H9 (cell line): Measurements from ENCODE around the gene SCFD2. TPM values are rescaled to one million over a fixed set of nuclear protein-coding genes. Genes with fewer than 3 reads are reported as not detected.

ENCODE experiments used
- DNase-seq: peaks from one replicate; pipeline ENCODE4 v3.0.0-alpha.2; 2017
- H2AFZ ChIP-seq: one replicate; pipeline ENCODE4 v1.6.1; 2013; ENCODE audit warnings: mild to moderate bottlenecking, low read length, control low read depth, moderate library complexity
- H2AK5ac ChIP-seq: 2 replicates; pipeline ENCODE4 v1.6.1; 2013; ENCODE audit warnings: low read length, control low read depth, mixed read lengths; ENCODE audit not compliant: insufficient read length
- H2BK120ac ChIP-seq: one replicate; pipeline ENCODE4 v1.6.1; 2013; ENCODE audit warnings: low read depth, mild to moderate bottlenecking, low read length, control low read depth, inconsistent platforms; ENCODE audit not compliant: poor library complexity, severe bottlenecking
- H2BK12ac ChIP-seq: 2 replicates; pipeline ENCODE4 v1.6.1; 2013; ENCODE audit warnings: low read length, control low read depth, mixed read lengths, low read depth; ENCODE audit not compliant: insufficient read length
- H2BK15ac ChIP-seq: 2 replicates; pipeline ENCODE4 v1.6.1; 2013; ENCODE audit warnings: low read depth, low read length, control low read depth
- H2BK20ac ChIP-seq: one replicate; pipeline ENCODE4 v1.6.1; 2013; ENCODE audit warnings: low read depth, mild to moderate bottlenecking, low read length, control low read depth, inconsistent platforms; ENCODE audit not compliant: poor library complexity, severe bottlenecking
- H2BK5ac ChIP-seq: 2 replicates; pipeline ENCODE4 v1.6.1; 2013; ENCODE audit warnings: low read length, control low read depth, mixed read lengths; ENCODE audit not compliant: insufficient read length
- H3K14ac ChIP-seq: 2 replicates; pipeline ENCODE4 v1.6.1; 2013; ENCODE audit warnings: low read length, control low read depth; ENCODE audit not compliant: insufficient read depth
- H3K18ac ChIP-seq: 2 replicates; pipeline ENCODE4 v1.6.1; 2013; ENCODE audit warnings: low read depth, mild to moderate bottlenecking, mixed read lengths, low read length, control low read depth; ENCODE audit not compliant: insufficient read length
- H3K23ac ChIP-seq: 2 replicates; pipeline ENCODE4 v1.6.1; 2013; ENCODE audit warnings: low read length, control low read depth, mixed read lengths, low read depth; ENCODE audit not compliant: insufficient read length
- H3K23me2 ChIP-seq: 2 replicates; pipeline ENCODE4 v1.6.1; 2013; ENCODE audit warnings: low read depth, mild to moderate bottlenecking, mixed read lengths, low read length, control low read depth; ENCODE audit not compliant: insufficient read length, poor library complexity, severe bottlenecking
- H3K27ac ChIP-seq: 2 replicates; pipeline ENCODE4 v1.5.1; 2013; ENCODE audit warnings: low read length, control low read depth, mixed read lengths, low read depth; ENCODE audit not compliant: insufficient read length
- H3K27me3 ChIP-seq: 2 replicates; pipeline ENCODE4 v1.6.1; 2013; ENCODE audit warnings: low read length, control low read depth, inconsistent platforms; ENCODE audit not compliant: insufficient read depth
- H3K4ac ChIP-seq: 2 replicates; pipeline ENCODE4 v1.6.1; 2013; ENCODE audit warnings: low read depth, mild to moderate bottlenecking, control low read depth, inconsistent platforms, low read length, moderate library complexity
- H3K4me1 ChIP-seq: 2 replicates; pipeline ENCODE4 v1.6.1; 2013; ENCODE audit warnings: low read length, control low read depth, inconsistent platforms; ENCODE audit not compliant: insufficient read depth
- H3K4me2 ChIP-seq: 2 replicates; pipeline ENCODE4 v1.6.1; 2013; ENCODE audit warnings: low read length, control low read depth, mixed read lengths; ENCODE audit not compliant: insufficient read length, insufficient read depth
- H3K56ac ChIP-seq: 2 replicates; pipeline ENCODE4 v1.6.1; 2013; ENCODE audit warnings: low read depth, mild to moderate bottlenecking, mixed read lengths, low read length, control low read depth; ENCODE audit not compliant: insufficient read length
- H3K79me1 ChIP-seq: 2 replicates; pipeline ENCODE4 v1.6.1; 2013; ENCODE audit warnings: low read depth, mild to moderate bottlenecking, moderate library complexity, low read length, control low read depth, inconsistent platforms; ENCODE audit not compliant: insufficient read depth, poor library complexity, severe bottlenecking
- H3K79me2 ChIP-seq: 2 replicates; pipeline ENCODE4 v1.6.1; 2013; ENCODE audit warnings: low read length, control low read depth, inconsistent platforms; ENCODE audit not compliant: insufficient read depth
- H3K9ac ChIP-seq: 2 replicates; pipeline ENCODE4 v1.6.1; 2013; ENCODE audit warnings: low read length, control low read depth, mixed read lengths; ENCODE audit not compliant: insufficient read length; ENCODE audit errors: extremely low read depth
- H3K9me3 ChIP-seq: one replicate; pipeline ENCODE4 v1.6.1; 2013; ENCODE audit warnings: low read depth, low read length, inconsistent platforms; ENCODE audit not compliant: control insufficient read depth
- H3T11ph ChIP-seq: one replicate; pipeline ENCODE4 v1.6.1; 2013; ENCODE audit warnings: mild to moderate bottlenecking, low read length, control low read depth, inconsistent platforms
- H4K20me1 ChIP-seq: one replicate; pipeline ENCODE4 v1.6.1; 2013; ENCODE audit not compliant: control insufficient read depth, insufficient read length, insufficient read depth
- H4K5ac ChIP-seq: 2 replicates; pipeline ENCODE4 v1.6.1; 2013; ENCODE audit warnings: low read depth, mild to moderate bottlenecking, mixed read lengths, low read length, control low read depth; ENCODE audit not compliant: insufficient read length
- H4K8ac ChIP-seq: replicated peaks from 2 replicates; pipeline ENCODE4 v1.6.1; 2013; ENCODE audit warnings: low read length, control low read depth, mixed read lengths, low read depth; ENCODE audit not compliant: insufficient read length
- H4K91ac ChIP-seq: 2 replicates; pipeline ENCODE4 v1.6.1; 2013; ENCODE audit warnings: low read depth, mild to moderate bottlenecking, moderate library complexity, mixed read lengths, low read length, control low read depth; ENCODE audit not compliant: insufficient read length
- H3K27ac Mint-ChIP-seq, 3 experiments: 2 replicates in 2 of 3; 3 replicates in 1 of 3; pipeline ENCODE4 v1.8.0; 2020 to 2021; ENCODE audit warnings: mixed read lengths in 3 of 3, mild to moderate bottlenecking in 1 of 3, moderate library complexity in 1 of 3
- H3K27me3 Mint-ChIP-seq: 2 replicates; pipeline ENCODE4 v1.8.0; 2021; ENCODE audit warnings: low read depth, mild to moderate bottlenecking, moderate library complexity, mixed read lengths
- H3K36me3 Mint-ChIP-seq, 3 experiments: 2 replicates in 2 of 3; 3 replicates in 1 of 3; pipeline ENCODE4 v1.8.0; 2020 to 2021; ENCODE audit warnings: low read depth in 3 of 3, mixed read lengths in 3 of 3; ENCODE audit not compliant: insufficient read depth in 1 of 3
- H3K4me1 Mint-ChIP-seq, 2 experiments: 2 replicates each; pipeline ENCODE4 v1.8.0; 2020; ENCODE audit warnings: mixed read lengths in 2 of 2
- H3K4me3 Mint-ChIP-seq, 2 experiments: 2 replicates in 1 of 2; 3 replicates in 1 of 2; pipeline ENCODE4 v1.8.0; 2020 to 2021; ENCODE audit warnings: mild to moderate bottlenecking in 2 of 2, mixed read lengths in 2 of 2, moderate library complexity in 1 of 2
- H3K9me3 Mint-ChIP-seq, 2 experiments: 2 replicates in 1 of 2; 3 replicates in 1 of 2; pipeline ENCODE4 v1.8.0; 2020; ENCODE audit warnings: mild to moderate bottlenecking in 2 of 2, mixed read lengths in 2 of 2, moderate library complexity in 1 of 2
- CTCF ChIP-seq: fragments of 200-600 bp; sonication (generic); conservative IDR thresholded peaks from 3 replicates; pipeline ENCODE4 v1.8.0; 2021; ENCODE audit warnings: antibody characterized with exemption, mild to moderate bottlenecking
- WGBS: extraction: QIAGEN DNeasy Blood & Tissue Kit; methylation state at CpG from one replicate; pipeline ENCODE4 v1.1.7; 2013; ENCODE audit warnings: missing lambda C conversion rate, low lambda C conversion rate, mixed read lengths; ENCODE audit not compliant: insufficient read length; ENCODE audit errors: extremely low coverage; 5-methylcytosine and 5-hydroxymethylcytosine counted together
- total RNA-seq: library from RNA; stranded (reverse); gene quantifications from 2 replicates; pipeline ENCODE4 v1.2.1, GENCODE V29; 2021

Gene SCFD2
- total RNA-seq, 1 experiment from 2014 or later: 10.1 TPM

GRCh38 chr4:53195815-53196661 is 169.8 kb downstream of the SCFD2 start:
- Histone ChIP-seq H3K4ac (no peak overlapping the region), H3K23ac (no peak overlapping the region), H4K20me1 (no peaks in the 10 kb centered on the region), H3K56ac (no peak overlapping the region), H4K8ac (no peak overlapping the region), H2AFZ (no peak overlapping the region), H4K91ac (no peak overlapping the region), H2BK20ac (no peak overlapping the region), H3K27me3 (no peaks in the 10 kb centered on the region), H3K9me3 (no peaks in the 10 kb centered on the region), H3K27ac (no peak overlapping the region), H2BK5ac (no peak overlapping the region), H3K4me2 (no peak overlapping the region), H3K79me1 (no peaks in the 10 kb centered on the region), H3K18ac (no peak overlapping the region), H3K23me2 (no peaks in the 10 kb centered on the region), H3T11ph (no peak overlapping the region), H3K79me2 (no peaks in the 10 kb centered on the region), H3K4me1 (no peaks in the 10 kb centered on the region), H2BK12ac (no peak overlapping the region), H4K5ac (no peak overlapping the region), H3K9ac (no peak overlapping the region), H3K14ac (no peak overlapping the region), H2AK5ac (no peak overlapping the region), H2BK120ac (no peak overlapping the region), H2BK15ac (no peak overlapping the region)
- TF ChIP-seq CTCF: no peak
- DNase-seq: no peak
- Mint-ChIP-seq H3K4me3 (no peak overlapping the region), H3K4me1 (peaks cover 0 to 3% of the 10 kb centered on the region in 2 experiments; a peak in 1 of 4 replicates), H3K36me3 (no peaks in the 10 kb centered on the region), H3K9me3 (no peaks in the 10 kb centered on the region), H3K27me3 (no peaks in the 10 kb centered on the region), H3K27ac (no peak overlapping the region)
- no CpG with 5 or more reads among the region's 7 CpGs for WGBS
